ENCODE data around the gene OR52I1. TPM values are rescaled to one million over a fixed set of nuclear protein-coding genes. Genes with fewer than 3 reads are reported as not detected.

Gene OR52I1
- total and polyA plus RNA-seq, 7 donors, result not detected

GRCh38 chr11:4551346-4551979 lies 42.4 kb upstream of the OR52I1 start:
- intact Hi-C loops (cut with DNase I), result no loop called here
- ATAC-seq, result no peak

GRCh38 chr11:4559527-4560440 lies 34.1 kb upstream of the OR52I1 start:
- Histone ChIP-seq H3K4me3 (no peak overlapping the region), H3K27me3 (ENCODE audit: insufficient read depth in 3 of 3, low read length in 2 of 3) (no peaks in the 10 kb centered on the region), H3K4me1 (no peaks in the 10 kb centered on the region), H3K9me3 (peaks cover 4% of the 10 kb centered on the region), H3K27ac (no peak overlapping the region), H3K36me3 (ENCODE audit: insufficient read depth in 1 of 2, low read depth in 1 of 2) (no peaks in the 10 kb centered on the region)
- no peak for ATAC-seq
- intact Hi-C loops (cut with DNase I), result no loop called here
- no peak for TF ChIP-seq CTCF (IDR thresholded peaks at IDR 0.05)
- no peak for DNase-seq
- WGBS, 3 donors, result 60 to 70% (median 61%) methylated on average over 8 of the region's 8 CpGs

More at GRCh38 chr11:4551346-4551979, 42.4 kb upstream of the OR52I1 start:
- no peaks in the 10 kb centered on the region for H3K9me3 ChIP-seq
- no peaks in the 10 kb centered on the region for H3K27me3 ChIP-seq (ENCODE audit: insufficient read depth in 3 of 3, low read length in 2 of 3)
- no peak for DNase-seq
- no peak overlapping the region for H3K27ac ChIP-seq
- TF ChIP-seq CTCF (IDR thresholded peaks at IDR 0.05), result no peak
- H3K4me1 ChIP-seq, result no peaks in the 10 kb centered on the region
- no peak overlapping the region for H3K4me3 ChIP-seq
- no peaks in the 10 kb centered on the region for H3K36me3 ChIP-seq (ENCODE audit: insufficient read depth in 1 of 2, low read depth in 1 of 2)
- WGBS, 3 donors, result 80 to 82% (median 81%) methylated on average over 8 of the region's 8 CpGs

- no peak for TF ChIP-seq CTCF (IDR thresholded peaks at IDR 0.05)
- H3K9me3 ChIP-seq, result peaks cover 4% of the 10 kb centered on the region
- WGBS, 3 donors, result 91 to 100% (median 98%) methylated on average over 1 of the region's 1 CpG
These were observed 33.4 kb upstream of the OR52I1 start for GRCh38 chr11:4560467-4560866.

GRCh38 chr11:4565371-4565770 lies 28.5 kb upstream of the OR52I1 start:
- ATAC-seq, result no peak
- Histone ChIP-seq H3K4me1 (no peaks in the 10 kb centered on the region), H3K4me3 (no peak overlapping the region), H3K36me3 (ENCODE audit: insufficient read depth in 1 of 2, low read depth in 1 of 2) (no peaks in the 10 kb centered on the region), H3K9me3 (peaks cover 4% of the 10 kb centered on the region), H3K27ac (no peak overlapping the region), H3K27me3 (ENCODE audit: insufficient read depth in 3 of 3, low read length in 2 of 3) (peaks cover 0 to 1% (median 0%) of the 10 kb centered on the region in 3 donors)
- intact Hi-C loops (cut with DNase I), result no loop called here
- no peak for TF ChIP-seq CTCF (IDR thresholded peaks at IDR 0.05)
- no peak for DNase-seq
- 49 to 65% (median 60%) methylated on average over 3 of the region's 3 CpGs for WGBS, 3 donors

More at GRCh38 chr11:4560467-4560866, 33.4 kb upstream of the OR52I1 start:
- H3K4me1 ChIP-seq, result no peaks in the 10 kb centered on the region
- H3K4me3 ChIP-seq, result no peak overlapping the region
- intact Hi-C loops (cut with DNase I), result no loop called here
- H3K36me3 ChIP-seq (ENCODE audit: insufficient read depth in 1 of 2, low read depth in 1 of 2), result no peaks in the 10 kb centered on the region
- ATAC-seq, result no peak
- H3K27ac ChIP-seq, result no peak overlapping the region
- H3K27me3 ChIP-seq (ENCODE audit: insufficient read depth in 3 of 3, low read length in 2 of 3), result no peaks in the 10 kb centered on the region
- no peak for DNase-seq

All from psoas muscle (tissue), 8 donors.